RPMI7951 (cell line): ENCODE results near the gene SMTNL1. TPM values are rescaled to one million over a fixed set of nuclear protein-coding genes. Genes with fewer than 3 reads are reported as not detected.

Experiments
- DNase-seq: peaks from one replicate; pipeline ENCODE4 v3.0.0-alpha.2; 2012; ENCODE audit warnings: low read depth
- total RNA-seq: library from RNA; depleted of rRNA; stranded (reverse); fragments of >200 nt; shearing (Covaris generic); gene quantifications from 2 replicates; pipeline ENCODE4 v1.2.3, GENCODE V29; 2014; rRNA removed

Gene SMTNL1
- total RNA-seq, 1 experiment from 2014 or later: not detected

DNA sequence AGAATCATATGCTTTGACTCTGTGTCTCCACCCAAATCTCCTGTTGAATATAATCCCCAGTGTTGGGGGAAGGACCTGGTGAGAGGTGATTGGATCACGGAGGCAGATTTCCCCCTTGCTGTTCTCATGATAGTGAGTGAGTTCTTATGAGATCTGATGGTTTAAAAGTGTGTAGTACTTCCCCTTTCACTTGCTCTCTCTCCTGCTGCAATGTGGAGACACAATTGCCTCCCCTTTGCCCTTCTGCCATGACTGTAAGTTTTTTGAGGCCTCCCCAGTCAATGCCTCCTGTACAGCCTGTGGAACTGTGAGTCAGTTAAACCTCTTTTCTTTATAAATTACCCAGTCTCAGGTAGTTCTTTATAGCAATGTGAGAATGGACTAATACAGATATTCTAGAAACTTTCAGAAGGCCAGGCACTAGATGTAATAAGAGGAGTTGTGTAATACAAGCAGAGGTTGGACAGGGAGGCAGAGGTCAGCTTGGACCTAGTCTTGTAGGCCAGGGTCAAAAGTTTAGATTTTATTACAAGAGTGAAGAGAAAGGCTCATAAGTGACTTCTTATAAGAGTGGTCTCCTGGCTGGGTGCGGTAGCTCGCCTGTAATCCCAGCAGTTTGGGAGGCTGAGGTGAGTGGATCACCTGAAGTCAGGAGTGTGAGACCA is 50.8 kb downstream of the SMTNL1 start:
- no peak for DNase-seq

DNA sequence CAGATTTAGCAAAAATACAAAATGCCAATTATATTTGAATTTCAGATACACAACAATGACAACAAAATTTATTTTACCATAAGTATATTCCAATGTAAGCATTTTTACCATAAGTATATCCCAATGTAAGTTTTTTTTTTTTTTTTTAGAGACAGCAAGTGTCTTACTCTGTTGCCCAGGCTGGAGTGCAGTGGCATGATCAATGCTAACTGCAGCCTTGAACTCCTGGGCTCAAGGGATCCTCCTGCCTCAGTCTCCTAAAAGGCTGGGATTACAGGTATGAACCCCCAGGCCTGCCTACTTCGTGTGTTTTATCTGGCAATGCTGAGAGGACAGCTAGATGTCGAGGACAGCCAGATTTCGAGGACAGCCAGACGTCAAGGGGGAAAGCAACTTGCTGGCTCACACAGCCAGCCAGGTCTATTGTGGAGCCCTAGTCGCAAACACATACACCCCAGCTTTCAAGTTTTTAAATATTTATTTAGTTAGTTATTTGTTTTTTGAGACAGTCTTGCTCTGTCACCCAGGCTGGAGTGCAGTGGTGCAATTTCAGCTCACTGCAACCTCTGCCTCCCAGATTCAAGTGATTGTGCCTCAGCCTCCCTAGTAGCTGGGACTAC is 59.0 kb downstream of the SMTNL1 start:
- no peak for DNase-seq

DNA sequence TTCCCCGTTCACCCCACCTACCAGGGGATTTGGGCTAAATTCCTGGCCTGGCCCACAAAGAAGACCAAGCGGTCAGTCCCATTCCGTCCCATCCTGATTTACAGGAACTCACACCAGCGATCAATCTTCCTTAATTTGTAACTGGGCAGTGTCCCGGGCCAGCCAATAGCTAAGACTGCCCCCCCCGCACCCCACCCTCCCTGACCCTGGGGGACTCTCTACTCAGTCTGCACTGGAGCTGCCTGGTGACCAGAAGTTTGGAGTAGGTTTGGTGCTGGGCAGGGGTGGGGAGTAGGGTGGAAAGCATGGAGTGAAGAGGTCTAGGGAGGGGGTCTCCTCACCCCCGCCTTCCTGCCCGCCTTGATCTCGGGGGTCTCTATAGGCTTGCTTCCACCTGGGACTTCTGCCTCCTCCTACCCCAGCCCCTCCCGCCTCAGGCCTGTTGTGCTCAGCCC is 60.1 kb downstream of the SMTNL1 start, which contains the start of gene SERPING1:
Gene SERPING1, plus strand, starts transcription at position 225 of the 455 bp plus-strand sequence. CDS start 586 bp downstream, outside the sequence.
- DNase-seq: no peak

DNA sequence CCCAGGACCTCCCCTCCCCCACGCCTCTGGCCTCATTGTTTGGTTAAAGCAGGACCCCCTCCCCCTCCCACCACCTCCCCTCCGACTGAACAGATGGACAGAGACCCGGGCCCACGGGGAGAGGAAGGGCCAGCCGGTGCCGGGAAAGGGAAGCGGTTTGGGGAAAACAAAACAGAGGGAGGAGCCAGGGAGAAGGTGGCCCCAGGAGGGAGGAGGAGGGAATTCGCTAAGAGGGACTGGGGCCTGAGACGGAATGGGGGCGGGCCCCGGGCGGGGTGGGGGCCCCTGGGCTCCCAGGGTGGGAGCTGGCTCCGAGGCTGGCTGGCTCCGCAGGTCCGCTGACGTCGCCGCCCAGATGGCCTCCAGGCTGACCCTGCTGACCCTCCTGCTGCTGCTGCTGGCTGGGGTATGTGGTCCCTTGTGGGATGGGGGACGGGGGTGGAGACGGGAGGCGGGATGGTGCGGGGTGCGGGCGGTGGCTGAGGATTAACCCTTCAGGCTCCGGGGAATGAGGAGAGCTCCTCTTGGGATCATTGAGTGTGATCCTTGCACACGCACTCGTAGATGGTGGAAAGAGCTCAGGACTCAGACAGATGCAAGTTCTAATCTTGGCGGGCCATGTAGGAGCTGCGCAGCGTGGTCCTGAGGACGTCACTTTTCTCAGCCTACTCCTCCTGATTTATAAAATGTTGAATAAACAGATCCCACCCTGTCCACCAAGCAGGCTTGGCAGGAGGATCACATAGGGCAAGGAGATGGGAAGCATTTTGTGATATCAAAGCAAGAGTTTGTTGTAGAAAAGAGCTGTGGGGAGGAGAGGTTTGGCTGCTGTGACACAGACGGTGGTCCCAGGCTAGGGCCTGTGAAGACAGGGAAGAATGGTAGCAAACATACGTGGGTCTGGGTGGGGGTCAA is 60.8 kb downstream of the SMTNL1 start:
- DNase-seq: peak; percentile 5

DNA sequence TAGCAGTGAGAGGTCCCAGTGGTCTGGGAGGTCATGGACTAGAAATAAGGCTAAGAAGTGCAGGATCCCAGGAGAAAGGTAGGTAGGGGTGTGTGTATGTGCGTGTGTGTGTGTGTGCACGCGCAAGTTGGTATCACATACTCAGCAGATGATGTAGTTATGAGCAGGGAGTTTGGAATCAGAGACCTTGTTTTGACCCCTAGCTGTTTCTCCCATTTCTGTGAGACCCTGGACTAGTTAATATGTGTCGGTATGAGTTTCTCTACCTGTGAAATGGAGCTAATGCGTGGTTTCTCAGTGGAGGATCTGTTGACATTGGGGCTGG is 61.4 kb downstream of the SMTNL1 start:
- DNase-seq: no peak

DNA sequence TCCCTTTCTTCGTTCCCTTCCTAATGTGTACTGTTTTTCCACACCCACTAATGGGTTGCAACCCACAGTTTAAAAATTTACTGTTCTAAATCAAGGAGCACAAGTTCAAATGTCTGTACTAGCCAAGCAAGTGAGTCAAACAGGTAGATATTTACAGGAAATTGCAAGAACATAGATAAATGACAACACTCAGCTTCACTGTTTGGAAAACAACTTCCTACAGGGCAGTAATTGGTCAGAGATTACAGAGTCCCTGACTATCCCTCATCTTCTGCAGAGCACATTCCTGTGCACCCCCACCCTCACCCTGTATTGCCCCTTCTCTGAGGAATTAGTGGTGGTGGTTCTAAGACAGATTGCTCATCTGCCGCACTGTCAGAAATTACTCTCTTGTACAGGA is 62.0 kb downstream of the SMTNL1 start:
- no peak for DNase-seq

Other genes with a start within 250 kb of the SMTNL1 start
- 21.9 and 24.8 TPM in 2 replicates for gene TNKS1BP1, start 212.6 kb upstream of the SMTNL1 start, total RNA-seq
- gene SSRP1, start 201.7 kb upstream of the SMTNL1 start, total RNA-seq: 105 and 106 TPM in 2 replicates
- gene P2RX3, start 199.2 kb upstream of the SMTNL1 start, total RNA-seq: not detected in 2 replicates
- gene PRG3, start 156.4 kb upstream of the SMTNL1 start, total RNA-seq: not detected in 2 replicates
- gene PRG2, start 146.9 kb upstream of the SMTNL1 start, total RNA-seq: not detected in 2 replicates
- gene SLC43A3, start 110.5 kb upstream of the SMTNL1 start, total RNA-seq: 58.4 and 64.5 TPM in 2 replicates
- gene RTN4RL2, start 77.1 kb upstream of the SMTNL1 start, total RNA-seq: 0.72 and 0.88 TPM in 2 replicates
- 6.5 and 7.3 TPM in 2 replicates for gene SLC43A1, start 21.9 kb upstream of the SMTNL1 start, total RNA-seq
- gene TIMM10, start 6.8 kb upstream of the SMTNL1 start, total RNA-seq: 83.3 and 89.8 TPM in 2 replicates
- gene UBE2L6, start 30.1 kb downstream of the SMTNL1 start, total RNA-seq: 57.7 and 62.9 TPM in 2 replicates
- gene SERPING1, start 60.1 kb downstream of the SMTNL1 start, total RNA-seq: 0.10 and 0.48 TPM in 2 replicates
- 0.20 and 1.1 TPM in 2 replicates for gene YPEL4, start 112.3 kb downstream of the SMTNL1 start, total RNA-seq
- gene CLP1, start 120.2 kb downstream of the SMTNL1 start, total RNA-seq: 27.2 and 29.0 TPM in 2 replicates
- gene ZDHHC5, start 130.5 kb downstream of the SMTNL1 start, total RNA-seq: 21.6 and 22.6 TPM in 2 replicates
- 37.8 and 38.6 TPM in 2 replicates for gene MED19, start 174.6 kb downstream of the SMTNL1 start, total RNA-seq
- gene TMX2, start 175.0 kb downstream of the SMTNL1 start, total RNA-seq: 120 and 147 TPM in 2 replicates
- 125 and 232 TPM in 2 replicates for gene SELENOH, start 203.9 kb downstream of the SMTNL1 start, total RNA-seq
- not detected in 2 replicates for gene BTBD18, start 214.2 kb downstream of the SMTNL1 start, total RNA-seq
- gene CTNND1, start 224.2 kb downstream of the SMTNL1 start, total RNA-seq: 69.5 and 70.9 TPM in 2 replicates